ENCODE results near the gene JAZF1. TPM values are rescaled to one million over a fixed set of nuclear protein-coding genes. Genes with fewer than 3 reads are reported as not detected.

JAZF1 gene
- total RNA-seq, 1 donor from 2014 or later: 6.4 TPM

- Mint-ChIP-seq H3K4me3 (ENCODE audit: low read depth) (no peak overlapping the region), H3K9me3 (ENCODE audit: low read depth) (no peaks in the 10 kb centered on the region), H3K27me3 (no peaks in the 10 kb centered on the region), H3K36me3 (ENCODE audit: insufficient read depth) (no peaks in the 10 kb centered on the region), H3K4me1 (ENCODE audit: low read depth) (no peaks in the 10 kb centered on the region), H3K27ac (no peak overlapping the region)
- no peak for TF ChIP-seq CTCF (IDR thresholded peaks at IDR 0.05; ENCODE audit: unreplicated experiment)
- DNase-seq (ENCODE audit: low spot score, unreplicated experiment): no peak
Observed at GRCh38 chr7:28095231-28095630, 85.4 kb downstream of the JAZF1 start.

DNA sequence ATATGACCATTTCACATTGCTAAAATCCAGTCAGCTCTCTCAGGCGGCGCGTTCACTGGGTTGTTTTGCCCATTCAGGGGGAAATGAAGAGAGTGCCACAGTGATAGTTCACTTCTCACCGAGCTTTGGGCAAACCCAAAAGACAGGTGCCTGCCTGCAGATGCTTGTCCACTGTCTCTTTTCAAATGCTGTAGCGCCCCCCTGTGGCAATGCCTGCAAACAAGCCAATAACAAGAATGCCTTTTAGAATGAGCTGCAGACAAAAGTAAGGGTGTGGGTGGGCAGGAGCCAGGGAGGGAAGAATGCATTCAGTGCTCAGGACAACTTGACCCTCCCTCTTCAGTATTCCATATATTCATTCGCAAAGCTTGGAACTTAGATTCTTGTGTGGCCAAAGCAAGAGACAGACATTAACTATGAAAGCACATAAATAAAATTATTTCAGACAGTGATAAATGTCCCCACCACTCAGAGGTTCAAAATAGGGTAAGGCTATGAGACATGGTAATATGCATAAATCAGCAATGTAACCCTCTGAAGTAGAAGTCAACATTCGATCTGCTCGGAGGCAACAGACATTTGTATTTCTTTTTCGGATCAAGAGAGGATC, 86.9 kb downstream of the JAZF1 start:
- H3K27me3 Mint-ChIP-seq: no peaks in the 10 kb centered on the region
- peak; percentile 34 for DNase-seq (ENCODE audit: low spot score, unreplicated experiment)
- H3K4me1 Mint-ChIP-seq (ENCODE audit: low read depth): no peaks in the 10 kb centered on the region
- no peak overlapping the region for H3K27ac Mint-ChIP-seq
- TF ChIP-seq CTCF (IDR thresholded peaks at IDR 0.05; ENCODE audit: unreplicated experiment): peak; percentile 60
- H3K9me3 Mint-ChIP-seq (ENCODE audit: low read depth): no peaks in the 10 kb centered on the region
- H3K36me3 Mint-ChIP-seq (ENCODE audit: insufficient read depth): no peaks in the 10 kb centered on the region
- H3K4me3 Mint-ChIP-seq (ENCODE audit: low read depth): no peak overlapping the region

DNA sequence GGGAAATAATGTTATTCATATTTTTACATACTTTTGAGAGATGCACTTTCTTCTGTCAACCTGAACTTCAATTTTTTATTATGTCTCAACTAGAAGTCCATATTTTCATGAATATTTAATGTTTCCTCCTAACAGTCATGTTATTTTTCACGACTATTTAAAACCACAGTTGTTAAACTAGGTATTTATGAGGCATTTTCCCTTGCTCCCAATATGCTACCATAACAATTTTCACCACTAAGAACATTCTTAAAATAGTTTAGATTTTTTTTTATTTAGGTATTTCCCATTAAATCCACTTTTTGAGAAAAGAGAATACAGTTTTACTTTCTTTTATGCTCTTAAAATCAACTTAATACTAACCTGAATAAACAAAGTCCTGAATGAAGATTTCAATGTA, 89.4 kb downstream of the JAZF1 start:
- H3K27me3 Mint-ChIP-seq: no peaks in the 10 kb centered on the region
- H3K27ac Mint-ChIP-seq: no peak overlapping the region
- no peaks in the 10 kb centered on the region for H3K9me3 Mint-ChIP-seq (ENCODE audit: low read depth)
- no peaks in the 10 kb centered on the region for H3K36me3 Mint-ChIP-seq (ENCODE audit: insufficient read depth)
- H3K4me1 Mint-ChIP-seq (ENCODE audit: low read depth): no peaks in the 10 kb centered on the region
- no peak overlapping the region for H3K4me3 Mint-ChIP-seq (ENCODE audit: low read depth)
- no peak for DNase-seq (ENCODE audit: low spot score, unreplicated experiment)
- no peak for TF ChIP-seq CTCF (IDR thresholded peaks at IDR 0.05; ENCODE audit: unreplicated experiment)

- no peak for TF ChIP-seq CTCF (IDR thresholded peaks at IDR 0.05; ENCODE audit: unreplicated experiment)
- Mint-ChIP-seq H3K27me3 (no peaks in the 10 kb centered on the region), H3K4me1 (ENCODE audit: low read depth) (no peaks in the 10 kb centered on the region), H3K4me3 (ENCODE audit: low read depth) (no peak overlapping the region), H3K9me3 (ENCODE audit: low read depth) (no peaks in the 10 kb centered on the region), H3K27ac (no peak overlapping the region), H3K36me3 (ENCODE audit: insufficient read depth) (no peaks in the 10 kb centered on the region)
- no peak for DNase-seq (ENCODE audit: low spot score, unreplicated experiment)
Observed at GRCh38 chr7:28088901-28089714, 91.5 kb downstream of the JAZF1 start.

GRCh38 chr7:28088032-28088431, 92.6 kb downstream of the JAZF1 start:
- Mint-ChIP-seq H3K27ac (no peak overlapping the region), H3K27me3 (peaks cover 2% of the 10 kb centered on the region), H3K36me3 (ENCODE audit: insufficient read depth) (no peaks in the 10 kb centered on the region), H3K9me3 (ENCODE audit: low read depth) (no peaks in the 10 kb centered on the region), H3K4me3 (ENCODE audit: low read depth) (no peak overlapping the region), H3K4me1 (ENCODE audit: low read depth) (no peaks in the 10 kb centered on the region)
- no peak for DNase-seq (ENCODE audit: low spot score, unreplicated experiment)
- TF ChIP-seq CTCF (IDR thresholded peaks at IDR 0.05; ENCODE audit: unreplicated experiment): no peak

Data from progenitor cell of endocrine pancreas (in vitro differentiated cells).